GM18498 (cell line): ENCODE measurements around the gene COPE.

ENCODE experiments used
- ATAC-seq: cut with Tn5 transposase; IDR thresholded peaks from one replicate; pipeline ENCODE4 v1.9.1; 2021; ENCODE audit warnings: mild to moderate bottlenecking, moderate library complexity; ENCODE audit not compliant: unreplicated experiment

COPE gene

GRCh38 chr19:18868380-18869022 is 50.7 kb downstream of the COPE start:
- no peak for ATAC-seq

- no peak for ATAC-seq
These were observed 51.4 kb downstream of the COPE start for GRCh38 chr19:18867751-18868150.

- ATAC-seq, result no peak
These were observed 52.0 kb downstream of the COPE start for GRCh38 chr19:18867199-18867598.

- no peak for ATAC-seq
These were observed 52.4 kb downstream of the COPE start for GRCh38 chr19:18866800-18867123.

GRCh38 chr19:18865973-18866799 is 53.0 kb downstream of the COPE start:
- ATAC-seq, result no peak

GRCh38 chr19:18865106-18865972 is 53.8 kb downstream of the COPE start:
- no peak for ATAC-seq

- no peak for ATAC-seq
These were observed 55.3 kb downstream of the COPE start for GRCh38 chr19:18863843-18864362.

GRCh38 chr19:18862976-18863842 is 56.0 kb downstream of the COPE start:
- ATAC-seq, result no peak

GRCh38 chr19:18861917-18862316 is 57.3 kb downstream of the COPE start:
- ATAC-seq, result no peak

GRCh38 chr19:18861235-18861634 is 58.0 kb downstream of the COPE start:
- ATAC-seq, result no peak

GRCh38 chr19:18860725-18861124 is 58.5 kb downstream of the COPE start:
- no peak for ATAC-seq

- ATAC-seq, result no peak
These were observed 58.9 kb downstream of the COPE start for GRCh38 chr19:18860302-18860700.

GRCh38 chr19:18859676-18860301 is 59.4 kb downstream of the COPE start:
- ATAC-seq, result no peak

- ATAC-seq, result no peak
These were observed 60.1 kb downstream of the COPE start for GRCh38 chr19:18858906-18859646.

- no peak for ATAC-seq
These were observed 62.0 kb downstream of the COPE start for GRCh38 chr19:18857223-18857622.

- no peak for ATAC-seq
These were observed 62.6 kb downstream of the COPE start for GRCh38 chr19:18856385-18857126.

GRCh38 chr19:18855647-18856384 is 63.4 kb downstream of the COPE start:
- no peak for ATAC-seq

- ATAC-seq, result no peak
These were observed 64.2 kb downstream of the COPE start for GRCh38 chr19:18854982-18855381.
